HS-5 (cell line): ENCODE measurements around the gene OR2T10.
"Not testable (repeated sequence)": the region's sequence is repeated elsewhere in the genome, so short reads cannot be mapped to it uniquely, and the experiment has no call there.

ENCODE experiments used
- DNase-seq: peaks from one replicate; pipeline ENCODE4 v3.0.0-alpha.2; 2012; ENCODE audit warnings: low read depth

OR2T10 gene

GRCh38 chr1:248596615-248597014 lies 885 bp downstream of the OR2T10 start:
- DNase-seq, result no peak

GRCh38 chr1:248593226-248593625 lies 4.3 kb downstream of the OR2T10 start:
- DNase-seq, result no peak

GRCh38 chr1:248592655-248593054 lies 4.8 kb downstream of the OR2T10 start:
- DNase-seq, result no peak

- no peak for DNase-seq
Measured at GRCh38 chr1:248590055-248590454, 7.4 kb downstream of the OR2T10 start.

GRCh38 chr1:248589334-248589733 lies 8.2 kb downstream of the OR2T10 start:
- DNase-seq, result no peak

GRCh38 chr1:248585266-248585665 lies 12.2 kb downstream of the OR2T10 start:
- DNase-seq, result no peak

DNA sequence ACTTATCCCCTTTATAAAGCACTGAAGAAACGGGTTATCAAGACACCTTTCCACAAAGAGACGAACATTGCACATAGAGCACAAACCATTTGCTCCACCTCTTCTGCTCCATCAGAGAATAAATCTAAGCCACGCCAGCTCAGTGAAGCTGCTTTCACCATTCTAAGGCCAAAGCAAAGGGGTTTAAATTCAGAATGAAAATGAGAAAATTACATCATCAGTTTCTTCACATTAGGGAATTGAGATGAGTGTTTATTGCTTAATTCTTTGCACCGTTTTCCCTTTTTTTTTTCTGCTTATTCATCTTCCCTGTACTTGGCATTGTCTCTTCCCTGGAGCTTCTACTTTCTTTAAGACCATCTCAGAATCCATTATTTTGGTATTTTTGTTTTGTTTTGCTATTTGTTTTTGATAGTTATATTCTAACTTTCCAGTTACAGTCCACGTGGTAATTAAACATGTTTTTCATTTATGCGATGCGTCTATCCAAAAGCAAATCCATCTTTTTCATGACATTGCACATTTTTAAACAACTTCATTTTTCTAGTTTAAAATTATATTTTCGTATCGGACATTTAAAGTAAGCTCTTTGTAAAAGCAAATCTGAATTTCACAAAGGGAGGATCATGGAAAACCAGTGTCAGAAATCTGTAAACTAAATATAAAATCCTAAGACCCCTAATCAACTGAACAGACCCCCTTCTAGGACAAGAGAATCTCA lies 21.1 kb downstream of the OR2T10 start:
- no peak for DNase-seq

GRCh38 chr1:248574657-248575056 lies 22.8 kb downstream of the OR2T10 start, which contains the start of gene OR2T34:
OR2T34 (minus strand) TSS chr1:248574757; CDS start chr1:248574757, 0 bp downstream.
- not testable (repeated sequence) for DNase-seq

GRCh38 chr1:248573856-248574255 lies 23.6 kb downstream of the OR2T10 start:
- DNase-seq, result not testable (repeated sequence)

- DNase-seq, result not testable (repeated sequence)
Measured at GRCh38 chr1:248572049-248572448, 25.5 kb downstream of the OR2T10 start.

DNA sequence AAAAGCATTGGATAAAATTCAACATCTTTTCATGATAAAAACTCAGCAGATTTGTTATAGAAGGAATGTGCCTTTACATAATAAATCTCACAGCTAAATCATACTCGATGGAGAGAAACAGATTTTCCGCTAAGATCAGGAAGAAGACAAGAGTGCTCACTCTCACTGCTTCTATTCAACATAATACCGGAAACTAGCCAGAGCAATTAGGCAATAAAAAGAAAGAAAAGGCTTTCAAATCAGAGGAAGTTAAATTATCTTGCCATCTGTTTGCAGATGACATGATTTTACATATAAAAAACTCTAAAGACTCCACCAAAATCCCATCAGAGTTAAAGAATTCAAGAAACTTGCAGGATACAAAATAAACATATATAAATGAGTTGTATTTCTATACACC lies 26.7 kb downstream of the OR2T10 start:
- not testable (repeated sequence) for DNase-seq

DNA sequence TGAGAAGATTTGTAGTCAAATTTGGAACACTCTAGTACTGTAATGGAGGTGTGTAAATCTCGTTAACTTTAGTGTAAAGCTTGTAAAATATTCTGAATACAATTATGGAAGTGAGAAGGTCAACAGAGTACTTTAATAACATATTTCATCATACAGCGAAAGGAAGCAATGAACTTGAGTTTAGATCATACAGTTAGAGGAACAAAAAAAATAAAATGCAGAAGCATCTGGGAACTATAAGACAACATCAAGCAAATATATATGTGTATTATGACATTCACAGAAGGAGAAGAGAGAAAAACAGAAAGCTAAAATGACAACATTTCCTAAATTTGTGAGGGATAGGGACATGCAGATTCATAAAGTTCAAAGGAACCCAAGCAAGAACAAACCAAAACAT lies 28.5 kb downstream of the OR2T10 start:
- DNase-seq, result not testable (repeated sequence)

DNA sequence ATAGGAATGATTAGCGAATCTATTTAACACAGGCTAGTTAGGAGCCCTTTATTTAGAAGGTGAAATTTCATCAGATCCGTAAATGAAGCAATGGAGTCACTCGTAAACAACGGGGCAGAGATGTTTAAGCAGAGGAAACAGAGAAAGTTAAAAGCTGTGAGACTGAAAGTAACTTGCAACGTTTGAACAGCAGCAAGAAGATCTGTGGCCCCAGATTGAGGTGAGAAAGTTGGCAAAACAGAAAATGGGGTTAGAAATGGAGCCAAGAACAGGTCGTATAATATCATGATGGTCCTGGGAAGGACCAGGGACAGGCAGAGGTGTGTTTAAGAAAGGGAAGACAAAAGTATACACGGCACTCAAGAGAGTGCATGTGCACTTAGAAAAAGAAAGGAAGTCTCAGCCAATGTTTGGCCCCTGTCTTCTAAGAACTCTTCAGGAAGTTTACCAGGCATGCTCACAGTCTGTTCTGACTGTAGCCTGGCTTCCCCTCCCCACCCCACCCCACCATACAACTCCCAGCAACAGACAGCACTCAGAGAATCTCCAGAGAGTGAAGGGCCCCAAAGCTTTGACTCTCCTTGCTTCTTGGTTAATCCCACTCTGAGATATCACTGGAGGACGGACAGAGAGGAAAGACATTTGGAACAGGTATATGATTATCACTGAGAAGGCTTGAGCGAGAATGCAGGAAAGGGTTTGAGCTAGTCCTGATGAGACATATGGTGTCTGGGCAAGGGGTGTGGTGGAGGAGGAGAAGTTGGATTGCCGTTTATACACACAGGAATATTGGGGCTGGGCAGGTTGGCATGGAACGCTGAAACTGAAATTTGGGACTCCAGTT lies 31.7 kb downstream of the OR2T10 start:
- DNase-seq, result not testable (repeated sequence)

- not testable (repeated sequence) for DNase-seq
Measured at GRCh38 chr1:248562672-248563071, 34.8 kb downstream of the OR2T10 start, which contains the start of gene OR2T29. OR2T29 (minus strand) TSS chr1:248562772; CDS start chr1:248559491, 3,281 bp downstream.

GRCh38 chr1:248551027-248551426 lies 46.5 kb downstream of the OR2T10 start:
- DNase-seq, result not testable (repeated sequence)

- DNase-seq, result not testable (repeated sequence)
Measured at GRCh38 chr1:248547383-248547782, 50.1 kb downstream of the OR2T10 start.
